ENCODE measurements around the gene ACAP2. TPM values are rescaled to one million over a fixed set of nuclear protein-coding genes. Genes with fewer than 3 reads are reported as not detected.

Gene ACAP2
- polyA plus RNA-seq, 2 of the 4 experiments (the other 2 are of a cell fraction), result 7.8 to 26.0 TPM

GRCh38 chr3:195455789-195456188 is 13.0 kb upstream of the ACAP2 start (continued):
- no peak for TF ChIP-seq NFE2L2 (conservative IDR thresholded peaks at IDR 0.05; ENCODE audit: low read length)
- no peak for TF ChIP-seq HOXA7 (CRISPR knock-in tag; IDR thresholded peaks at IDR 0.05)
- TF ChIP-seq CTCF (IDR thresholded peaks at IDR 0.05), result no peak
- TF ChIP-seq, protein P1, sequence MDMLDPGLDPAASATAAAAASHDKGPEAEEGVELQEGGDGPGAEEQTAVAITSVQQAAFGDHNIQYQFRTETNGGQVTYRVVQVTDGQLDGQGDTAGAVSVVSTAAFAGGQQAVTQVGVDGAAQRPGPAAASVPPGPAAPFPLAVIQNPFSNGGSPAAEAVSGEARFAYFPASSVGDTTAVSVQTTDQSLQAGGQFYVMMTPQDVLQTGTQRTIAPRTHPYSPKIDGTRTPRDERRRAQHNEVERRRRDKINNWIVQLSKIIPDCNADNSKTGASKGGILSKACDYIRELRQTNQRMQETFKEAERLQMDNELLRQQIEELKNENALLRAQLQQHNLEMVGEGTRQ (IDR thresholded peaks at IDR 0.05), result no peak
- no peak for TF ChIP-seq HDAC2 (IDR thresholded peaks at IDR 0.05)
- TF ChIP-seq TFCP2L1 (CRISPR knock-in tag; IDR thresholded peaks at IDR 0.05), result no peak
- no peak for TF ChIP-seq POLR2A (IDR thresholded peaks at IDR 0.05; ENCODE audit: low read length)

DNA sequence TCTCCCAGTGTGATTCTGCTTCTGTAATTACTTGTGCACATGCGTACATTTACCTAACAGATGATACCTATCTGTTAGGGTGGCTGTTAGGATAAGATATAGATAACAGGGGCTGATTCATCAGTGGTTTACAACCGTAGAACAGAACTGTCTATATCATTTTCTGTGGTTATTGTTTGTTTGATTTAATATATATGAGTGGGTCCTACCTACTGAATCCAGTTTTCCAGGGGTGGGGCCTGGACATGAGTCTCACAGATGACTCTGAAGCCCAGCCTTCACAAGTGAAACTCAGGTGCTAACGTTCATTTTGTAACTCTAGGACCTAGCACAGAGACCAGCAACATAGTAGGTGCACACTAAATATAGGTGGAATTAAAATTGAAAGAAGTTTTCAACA is 10.4 kb upstream of the ACAP2 start:
- FAIRE-seq, result no peak
- Histone ChIP-seq H3K4me1 (no peaks in the 10 kb centered on the region), H3K9me3 (no peaks in the 10 kb centered on the region), H3K27ac (no peak overlapping the region), H3K4me3 (no peak overlapping the region), H3K4me2 (no peak overlapping the region)
- POLR2A ChIA-PET, result no interaction called here
- WGBS (ENCODE audit: missing lambda C conversion rate), result 65% methylated on average over 3 of the region's 3 CpGs
- ATAC-seq, result no peak
- CTCF ChIA-PET, result no interaction called here
- TF ChIP-seq CHD4 (IDR thresholded peaks at IDR 0.05; ENCODE audit: borderline replicate concordance), result no peak
- no peak for TF ChIP-seq GATA3 (IDR thresholded peaks at IDR 0.05; ENCODE audit: borderline replicate concordance)
- TF ChIP-seq MAX (IDR thresholded peaks at IDR 0.05), result no peak
- no peak for TF ChIP-seq JUN (IDR thresholded peaks at IDR 0.05)
- TF ChIP-seq, protein P2, sequence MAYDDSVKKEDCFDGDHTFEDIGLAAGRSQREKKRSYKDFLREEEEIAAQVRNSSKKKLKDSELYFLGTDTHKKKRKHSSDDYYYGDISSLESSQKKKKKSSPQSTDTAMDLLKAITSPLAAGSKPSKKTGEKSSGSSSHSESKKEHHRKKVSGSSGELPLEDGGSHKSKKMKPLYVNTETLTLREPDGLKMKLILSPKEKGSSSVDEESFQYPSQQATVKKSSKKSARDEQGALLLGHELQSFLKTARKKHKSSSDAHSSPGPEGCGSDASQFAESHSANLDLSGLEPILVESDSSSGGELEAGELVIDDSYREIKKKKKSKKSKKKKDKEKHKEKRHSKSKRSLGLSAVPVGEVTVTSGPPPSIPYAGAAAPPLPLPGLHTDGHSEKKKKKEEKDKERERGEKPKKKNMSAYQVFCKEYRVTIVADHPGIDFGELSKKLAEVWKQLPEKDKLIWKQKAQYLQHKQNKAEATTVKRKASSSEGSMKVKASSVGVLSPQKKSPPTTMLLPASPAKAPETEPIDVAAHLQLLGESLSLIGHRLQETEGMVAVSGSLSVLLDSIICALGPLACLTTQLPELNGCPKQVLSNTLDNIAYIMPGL (CRISPR knock-in tag; IDR thresholded peaks at IDR 0.05; ENCODE audit: borderline replicate concordance), result no peak
- no peak for TF ChIP-seq ZC3H11A (IDR thresholded peaks at IDR 0.05)
- no peak for TF ChIP-seq HES2 (IDR thresholded peaks at IDR 0.05)
- TF ChIP-seq, protein P3, sequence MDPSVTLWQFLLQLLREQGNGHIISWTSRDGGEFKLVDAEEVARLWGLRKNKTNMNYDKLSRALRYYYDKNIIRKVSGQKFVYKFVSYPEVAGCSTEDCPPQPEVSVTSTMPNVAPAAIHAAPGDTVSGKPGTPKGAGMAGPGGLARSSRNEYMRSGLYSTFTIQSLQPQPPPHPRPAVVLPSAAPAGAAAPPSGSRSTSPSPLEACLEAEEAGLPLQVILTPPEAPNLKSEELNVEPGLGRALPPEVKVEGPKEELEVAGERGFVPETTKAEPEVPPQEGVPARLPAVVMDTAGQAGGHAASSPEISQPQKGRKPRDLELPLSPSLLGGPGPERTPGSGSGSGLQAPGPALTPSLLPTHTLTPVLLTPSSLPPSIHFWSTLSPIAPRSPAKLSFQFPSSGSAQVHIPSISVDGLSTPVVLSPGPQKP (IDR thresholded peaks at IDR 0.05; ENCODE audit: low read depth, low read length), result no peak
- no peak for TF ChIP-seq KDM5A (IDR thresholded peaks at IDR 0.05)
- no peak for TF ChIP-seq SREBF2 (IDR thresholded peaks at IDR 0.05)
- no peak for TF ChIP-seq NFE2L2 (conservative IDR thresholded peaks at IDR 0.05; ENCODE audit: low read length)
- no peak for TF ChIP-seq HDAC2 (IDR thresholded peaks at IDR 0.05)
- TF ChIP-seq RARB (CRISPR knock-in tag; IDR thresholded peaks at IDR 0.05), result no peak
- DNase-seq (ENCODE audit: low read depth in 1 of 2, low spot score in 1 of 2), result no peak

GRCh38 chr3:195451373-195452015 is 8.7 kb upstream of the ACAP2 start:
- H3K4me1 ChIP-seq, result no peaks in the 10 kb centered on the region
- H3K4me2 ChIP-seq, result no peak overlapping the region
- H3K9me3 ChIP-seq, result no peaks in the 10 kb centered on the region
- POLR2A ChIA-PET, result no interaction called here
- WGBS (ENCODE audit: missing lambda C conversion rate), result 89% methylated on average over 6 of the region's 6 CpGs
- DNase-seq (ENCODE audit: low read depth in 1 of 2, low spot score in 1 of 2) (no peak), ATAC-seq (no peak), FAIRE-seq (no peak)
- H3K4me3 ChIP-seq, result no peak overlapping the region
- CTCF ChIA-PET, result no interaction called here
- no peak overlapping the region for H3K27ac ChIP-seq
- no peak for TF ChIP-seq CEBPB (IDR thresholded peaks at IDR 0.05)
- TF ChIP-seq POLR2A (IDR thresholded peaks at IDR 0.05; ENCODE audit: low read length), result no peak
- TF ChIP-seq, protein P4, sequence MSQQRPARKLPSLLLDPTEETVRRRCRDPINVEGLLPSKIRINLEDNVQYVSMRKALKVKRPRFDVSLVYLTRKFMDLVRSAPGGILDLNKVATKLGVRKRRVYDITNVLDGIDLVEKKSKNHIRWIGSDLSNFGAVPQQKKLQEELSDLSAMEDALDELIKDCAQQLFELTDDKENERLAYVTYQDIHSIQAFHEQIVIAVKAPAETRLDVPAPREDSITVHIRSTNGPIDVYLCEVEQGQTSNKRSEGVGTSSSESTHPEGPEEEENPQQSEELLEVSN (IDR thresholded peaks at IDR 0.05; ENCODE audit: borderline replicate concordance, low read depth), result no peak
- TF ChIP-seq MAFK (IDR thresholded peaks at IDR 0.05; ENCODE audit: partially characterized antibody), result no peak
- TF ChIP-seq TFCP2L1 (CRISPR knock-in tag; IDR thresholded peaks at IDR 0.05), result no peak
- TF ChIP-seq, protein P5, sequence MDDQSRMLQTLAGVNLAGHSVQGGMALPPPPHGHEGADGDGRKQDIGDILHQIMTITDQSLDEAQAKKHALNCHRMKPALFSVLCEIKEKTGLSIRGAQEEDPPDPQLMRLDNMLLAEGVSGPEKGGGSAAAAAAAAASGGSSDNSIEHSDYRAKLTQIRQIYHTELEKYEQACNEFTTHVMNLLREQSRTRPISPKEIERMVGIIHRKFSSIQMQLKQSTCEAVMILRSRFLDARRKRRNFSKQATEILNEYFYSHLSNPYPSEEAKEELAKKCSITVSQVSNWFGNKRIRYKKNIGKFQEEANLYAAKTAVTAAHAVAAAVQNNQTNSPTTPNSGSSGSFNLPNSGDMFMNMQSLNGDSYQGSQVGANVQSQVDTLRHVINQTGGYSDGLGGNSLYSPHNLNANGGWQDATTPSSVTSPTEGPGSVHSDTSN (IDR thresholded peaks at IDR 0.05), result no peak
- no peak for TF ChIP-seq FOXS1 (CRISPR knock-in tag; IDR thresholded peaks at IDR 0.05)
- TF ChIP-seq JUNB (IDR thresholded peaks at IDR 0.05), result no peak
- TF ChIP-seq HEYL (CRISPR knock-in tag; IDR thresholded peaks at IDR 0.05), result no peak
- no peak for TF ChIP-seq RARB (CRISPR knock-in tag; IDR thresholded peaks at IDR 0.05)
- TF ChIP-seq CBX8 (IDR thresholded peaks at IDR 0.05), result no peak
- no peak for TF ChIP-seq HOXB5 (CRISPR knock-in tag; IDR thresholded peaks at IDR 0.05)
- no peak for TF ChIP-seq ZSCAN20 (CRISPR knock-in tag; IDR thresholded peaks at IDR 0.05)
- TF ChIP-seq FOSL2 (IDR thresholded peaks at IDR 0.05), result no peak
- TF ChIP-seq FOSL2 (CRISPR knock-in tag; IDR thresholded peaks at IDR 0.05), result no peak
- TF ChIP-seq EP300 (IDR thresholded peaks at IDR 0.05), result no peak

Measured in A549 (cell line).